Measurements from ENCODE around the gene ACAD11. TPM values are rescaled to one million over a fixed set of nuclear protein-coding genes. Genes with fewer than 3 reads are reported as not detected.

Gene ACAD11
- total RNA-seq, 1 experiment from 2014 or later: 15.4 TPM

GRCh38 chr3:132665230-132665745 is 5.7 kb upstream of the ACAD11 start:
- intact Hi-C loops (cut with micrococcal nuclease; ENCODE audit: unreplicated experiment) (no loop called here), in situ Hi-C loops (cut with HindIII; ENCODE audit: low pct_unique_long_range_greater_than_20kb, low sequenced_read_pairs) (no loop called here)
- DNase-seq (ENCODE audit: low read depth, low spot score) (no peak), ATAC-seq (no peak)
- Histone ChIP-seq H3K27ac (ENCODE audit: low read length) (no peak overlapping the region), H3K27me3 (ENCODE audit: control insufficient read depth, insufficient read depth, low read length) (no peaks in the 10 kb centered on the region), H3K4me1 (ENCODE audit: control insufficient read depth, insufficient read depth, low read length) (peaks cover 13% of the 10 kb centered on the region), H3K4me3 (ENCODE audit: low read depth in 2 of 2, low read length in 2 of 2) (no peak overlapping the region), H3K36me3 (ENCODE audit: control insufficient read depth, insufficient read depth, low read length) (peaks cover 19% of the 10 kb centered on the region), H3K9me3 (ENCODE audit: control insufficient read depth, insufficient read depth, low read depth, low read length) (no peaks in the 10 kb centered on the region)
- no TSS peak for BruUV-seq (replicated peaks)
- ChIA-PET POLR2A (interaction anchor here (0.6 kb wide), 1 partner anchor 21 kb away, joined by 5 read pairs; no protein-coding TSS in a partner anchor), CTCF (no interaction called here)
- TF ChIP-seq REST (IDR thresholded peaks at IDR 0.05; ENCODE audit: insufficient read depth in 1 of 2, low read depth in 2 of 2, low read length in 1 of 2): no peak
- TF ChIP-seq TCF7L2 (IDR thresholded peaks at IDR 0.05; ENCODE audit: low read depth, low read length): no peak
- no peak for TF ChIP-seq POLR2AphosphoS5 (IDR thresholded peaks at IDR 0.05; ENCODE audit: low read depth, low read length)
- TF ChIP-seq CTCF (IDR thresholded peaks at IDR 0.05): no peak
- no peak for TF ChIP-seq SIN3A (IDR thresholded peaks at IDR 0.05; ENCODE audit: borderline replicate concordance, insufficient read depth, low read depth, low read length)

- CTCF ChIA-PET: no interaction called here
- no peak for DNase-seq (ENCODE audit: low read depth, low spot score)
- Histone ChIP-seq H3K27ac (ENCODE audit: low read length) (no peak overlapping the region; the same call in 1 of the 2 replicates), H3K27me3 (ENCODE audit: control insufficient read depth, insufficient read depth, low read length) (no peaks in the 10 kb centered on the region), H3K36me3 (ENCODE audit: control insufficient read depth, insufficient read depth, low read length) (peaks cover 10% of the 10 kb centered on the region; the same call in 1 of the 2 replicates), H3K4me1 (ENCODE audit: control insufficient read depth, insufficient read depth, low read length) (peaks cover 21% of the 10 kb centered on the region), H3K9me3 (ENCODE audit: control insufficient read depth, insufficient read depth, low read depth, low read length) (no peaks in the 10 kb centered on the region), H3K4me3 (ENCODE audit: low read depth in 2 of 2, low read length in 2 of 2) (peak overlapping the region in 1 of 2 experiments; percentile 80; a peak in 2 of 4 replicates)
- ATAC-seq: no peak
- POLR2A ChIA-PET: no interaction called here
- intact Hi-C loops (cut with micrococcal nuclease; ENCODE audit: unreplicated experiment) (no loop called here), in situ Hi-C loops (cut with HindIII; ENCODE audit: low pct_unique_long_range_greater_than_20kb, low sequenced_read_pairs) (no loop called here)
- TF ChIP-seq SIN3A (IDR thresholded peaks at IDR 0.05; ENCODE audit: borderline replicate concordance, insufficient read depth, low read depth, low read length) (no peak), REST (IDR thresholded peaks at IDR 0.05; ENCODE audit: insufficient read depth in 1 of 2, low read depth in 2 of 2, low read length in 1 of 2) (no peak), POLR2AphosphoS5 (IDR thresholded peaks at IDR 0.05; ENCODE audit: low read depth, low read length) (no peak), TCF7L2 (IDR thresholded peaks at IDR 0.05; ENCODE audit: low read depth, low read length) (no peak), CTCF (IDR thresholded peaks at IDR 0.05) (no peak)
- no TSS peak for BruUV-seq (replicated peaks)
Observed at GRCh38 chr3:132662212-132662611, 2.6 kb upstream of the ACAD11 start.
